HepG2 (cell line): ENCODE results near the gene MSANTD1. TPM values are rescaled to one million over a fixed set of nuclear protein-coding genes. Genes with fewer than 3 reads are reported as not detected.

Experiments used
- ATAC-seq: fragments of 200-7000 bp; cut with Tn5 transposase; 3 replicates; pipeline ENCODE4 v1.9.1; 2020; ENCODE audit warnings: mild to moderate bottlenecking, moderate library complexity
- BruUV-seq: library from RNA; stranded (reverse); fragments of 400-500 nt; replicated peaks from 2 replicates; lab custom pipeline; 2021; lab: Mats Ljungman, UMichigan
- CTCF ChIA-PET: fragments of 300-600 bp; formaldehyde crosslinking; extraction: SDS; loops from one replicate; lab custom pipeline; 2021; ENCODE audit warnings: low total read pairs, inconsistent platforms, low intra/inter-chr PET ratio; lab: Yijun Ruan, JAX
- POLR2A ChIA-PET: fragments of 350-600 bp; sonication (Branson Sonifier 250); formaldehyde crosslinking; loops from one replicate; lab custom pipeline; 2020; ENCODE audit warnings: antibody characterized with exemption, inconsistent platforms; lab: Yijun Ruan, JAX
- DNase-seq: peaks from one replicate; pipeline ENCODE4 v3.0.0-alpha.2; 2015; ENCODE audit warnings: low spot score
- FAIRE-seq: peaks from 3 replicates; lab custom pipeline; 2011; peaks lifted over from hg19 to GRCh38; lab: Jason Lieb, UNC
- H2AFZ ChIP-seq: one replicate; pipeline ENCODE4 v1.6.1; 2011; ENCODE audit warnings: low read length, inconsistent platforms
- H3K27ac ChIP-seq: fragments of 300-600 bp; 3 replicates; pipeline ENCODE4 v1.8.0; 2011; ENCODE audit warnings: mixed run types, mild to moderate bottlenecking, mixed read lengths, low read length, inconsistent platforms; ENCODE audit not compliant: insufficient read depth; ENCODE audit errors: extremely low read length
- H3K27me3 ChIP-seq, 2 experiments: fragments of 200-600 bp in 1 of 2; 2 replicates in 1 of 2; 3 replicates in 1 of 2; pipeline versions ENCODE4 v1.6.0 to v1.8.0; 2011; ENCODE audit warnings: low read length in 2 of 2, mild to moderate bottlenecking in 2 of 2, moderate library complexity in 2 of 2, inconsistent platforms in 1 of 2; ENCODE audit not compliant: insufficient read depth in 2 of 2, control insufficient read depth in 1 of 2
- H3K36me3 ChIP-seq, 2 experiments: fragments of 200-600 bp in 1 of 2; replicated peaks in 1 of 2; 2 replicates in 1 of 2; 3 replicates in 1 of 2; pipeline versions ENCODE4 v1.5.1 to v1.8.0; 2011; ENCODE audit warnings: low read length in 2 of 2, inconsistent platforms in 1 of 2; ENCODE audit not compliant: insufficient read depth in 2 of 2, control insufficient read depth in 1 of 2
- H3K4me1 ChIP-seq: 2 replicates; pipeline ENCODE4 v1.5.1; 2012; ENCODE audit warnings: low read length, inconsistent platforms; ENCODE audit not compliant: insufficient read depth
- H3K4me2 ChIP-seq: 2 replicates; pipeline ENCODE4 v1.6.0; 2011; ENCODE audit warnings: low read depth, low read length, inconsistent platforms
- H3K4me3 ChIP-seq, 3 experiments: fragments of 200-600 bp in 1 of 3; sonication (generic), shearing (Covaris generic) in 1 of 3; replicated peaks in 1 of 3; 2 replicates each; pipeline ENCODE4 v1.5.1; 2011 to 2016; ENCODE audit warnings: low read length in 3 of 3, inconsistent platforms in 2 of 3, low read depth in 2 of 3, mild to moderate bottlenecking in 2 of 3, control low read depth in 1 of 3, mixed read lengths in 1 of 3; ENCODE audit not compliant: insufficient read depth in 1 of 3
- H3K79me2 ChIP-seq: one replicate; pipeline ENCODE4 v1.6.1; 2011; ENCODE audit warnings: low read length, inconsistent platforms; ENCODE audit not compliant: insufficient read depth
- H3K9ac ChIP-seq: 2 replicates; pipeline ENCODE4 v1.6.0; 2011; ENCODE audit warnings: mild to moderate bottlenecking, low read depth, low read length, inconsistent platforms; ENCODE audit not compliant: insufficient read depth
- H3K9me3 ChIP-seq: 2 replicates; pipeline ENCODE4 v1.5.1; 2012; ENCODE audit warnings: mild to moderate bottlenecking, low read length
- H4K20me1 ChIP-seq: 2 replicates; pipeline ENCODE4 v1.6.0; 2011; ENCODE audit warnings: inconsistent platforms, mild to moderate bottlenecking, low read length, moderate library complexity; ENCODE audit not compliant: insufficient read depth
- CREB3 ChIP-seq: sonication (generic); formaldehyde crosslinking; IDR thresholded peaks from 2 replicates; pipeline ENCODE4 v1.5.0; 2020; ENCODE audit warnings: missing genetic modification reagents
- DRAP1 ChIP-seq: IDR thresholded peaks from 2 replicates; pipeline ENCODE4 v1.6.1; 2016; ENCODE audit warnings: missing genetic modification reagents, missing compliant biosample characterization
- FUBP1 ChIP-seq: sonication (generic); formaldehyde crosslinking; IDR thresholded peaks from 2 replicates; pipeline ENCODE4 v1.5.1; 2020; ENCODE audit warnings: missing genetic modification reagents, mild to moderate bottlenecking, borderline replicate concordance
- IKZF4 ChIP-seq: sonication (generic); formaldehyde crosslinking; IDR thresholded peaks from 2 replicates; pipeline ENCODE4 v1.5.1; 2020; ENCODE audit warnings: borderline replicate concordance, mild to moderate bottlenecking, low read depth, missing genetic modification reagents; ENCODE audit errors: not compliant biosample characterization
- KAT2B ChIP-seq: fragments of 150-350 bp; IDR thresholded peaks from 2 replicates; pipeline ENCODE4 v1.6.1; 2014; ENCODE audit warnings: low read depth, low read length, borderline replicate concordance
- KDM5A ChIP-seq: fragments of 200-600 bp; sonication (generic); IDR thresholded peaks from 2 replicates; pipeline ENCODE4 v1.7.0; 2018; ENCODE audit warnings: antibody characterized with exemption, mild to moderate bottlenecking, low read length, borderline replicate concordance
- NBN ChIP-seq: fragments of 450-650 bp; conservative IDR thresholded peaks from 2 replicates; pipeline ENCODE4 v1.6.1; 2017
- SPEN ChIP-seq: sonication (generic); formaldehyde crosslinking; IDR thresholded peaks from 2 replicates; pipeline ENCODE4 v1.5.1; 2020; ENCODE audit warnings: low read depth, mild to moderate bottlenecking, missing genetic modification reagents
- TOPORS ChIP-seq: sonication (generic); formaldehyde crosslinking; IDR thresholded peaks from 2 replicates; pipeline ENCODE4 v1.8.0; 2023; ENCODE audit warnings: mild to moderate bottlenecking, missing genetic modification reagents
- WIZ ChIP-seq: sonication (generic); formaldehyde crosslinking; IDR thresholded peaks from 2 replicates; pipeline ENCODE4 v1.5.1; 2020; ENCODE audit warnings: mild to moderate bottlenecking, missing genetic modification reagents
- ZBTB25 ChIP-seq: IDR thresholded peaks from 2 replicates; pipeline ENCODE4 v1.6.1; 2018; ENCODE audit warnings: missing genetic modification reagents
- ZIK1 ChIP-seq: sonication (generic); formaldehyde crosslinking; IDR thresholded peaks from 2 replicates; pipeline ENCODE4 v1.5.0; 2020; ENCODE audit warnings: mild to moderate bottlenecking, low read depth, missing genetic modification reagents, borderline replicate concordance
- ZNF337 ChIP-seq: sonication (generic); formaldehyde crosslinking; IDR thresholded peaks from 2 replicates; pipeline ENCODE4 v1.5.1; 2020; ENCODE audit warnings: missing genetic modification reagents, low read depth, mild to moderate bottlenecking, borderline replicate concordance
- ZNF574 ChIP-seq: sonication (generic); formaldehyde crosslinking; IDR thresholded peaks from 2 replicates; pipeline ENCODE4 v1.4.0; 2020; ENCODE audit warnings: missing genetic modification reagents
- ZNF775 ChIP-seq: sonication (generic); formaldehyde crosslinking; IDR thresholded peaks from 2 replicates; pipeline ENCODE4 v1.4.0; 2020; ENCODE audit warnings: missing genetic modification reagents, mild to moderate bottlenecking, moderate library complexity, borderline replicate concordance
- WGBS: methylation state at CpG from one replicate; pipeline ENCODE4 v1.1.6; 2017; ENCODE audit warnings: low lambda C conversion rate; 5-methylcytosine and 5-hydroxymethylcytosine counted together
- in situ Hi-C: cut with HindIII; loops from 2 replicates; pipeline ENCODE4 v1.10.0; 2017; ENCODE audit warnings: low pct_unique_long_range_greater_than_20kb; ENCODE audit not compliant: extremely low pct_ligation_motif_present
- intact Hi-C: fragments of 100-400 bp; cut with micrococcal nuclease; formaldehyde crosslinking; loops from one replicate; pipeline ENCODE4 v1.10.0; 2022; ENCODE audit not compliant: unreplicated experiment
- polyA plus RNA-seq, 8 experiments: library from polyadenylated mRNA; depleted of rRNA in 3 of 8; stranded (reverse) in 7 of 8; unstranded in 1 of 8; fragments of >200 nt; fragmentation: Illumina TruSeq in 4 of 8; extraction: Trizol in 4 of 8; gene quantifications; 2 replicates each; pipeline versions ENCODE4 v1.2.1 to v1.2.3, GENCODE V29; 2011 to 2016; ENCODE audit warnings: low read depth in 4 of 8, missing spikeins in 1 of 8, mixed read lengths in 1 of 8; ENCODE audit not compliant: insufficient read depth in 1 of 8
- total RNA-seq, 5 experiments: library from RNA; depleted of rRNA; stranded (reverse); fragments of >200 nt; fragmentation: Illumina TruSeq; extraction: Trizol; gene quantifications; 2 replicates each; pipeline ENCODE4 v1.2.3, GENCODE V29; 2016; ENCODE audit warnings: low read depth in 1 of 5

Gene MSANTD1
- total and polyA plus RNA-seq, 2 of the 13 experiments (the other 11 are each of a cell fraction or from before 2014, with no cell fraction given): 0.22 to 0.40 TPM

- BruUV-seq: no TSS peak
- TF ChIP-seq ZNF775 (CRISPR knock-in tag): no peak
- TF ChIP-seq ZIK1: no peak
- no peak for TF ChIP-seq NBN
- no peak for TF ChIP-seq IKZF4
- TF ChIP-seq ZNF574 (CRISPR knock-in tag): no peak
- TF ChIP-seq TOPORS (CRISPR knock-in tag): no peak
- TF ChIP-seq KDM5A: no peak
- no peak for TF ChIP-seq ZBTB25 (CRISPR knock-in tag)
- no peak for TF ChIP-seq CREB3 (CRISPR knock-in tag)
- no peak for TF ChIP-seq SPEN (CRISPR knock-in tag)
- no peak for TF ChIP-seq DRAP1 (CRISPR knock-in tag)
- no peak for TF ChIP-seq ZNF337 (CRISPR knock-in tag)
- no peak for TF ChIP-seq FUBP1
- no peak for TF ChIP-seq KAT2B
- no peak for TF ChIP-seq WIZ (CRISPR knock-in tag)
Observed at GRCh38 chr4:3262208-3263052, 13.5 kb downstream of the MSANTD1 start.

More at GRCh38 chr4:3262208-3263052, 13.5 kb downstream of the MSANTD1 start:
- peaks cover 3 to 41% of the 10 kb centered on the region in 2 experiments for H3K27me3 ChIP-seq
- ATAC-seq (peak; percentile 15; the same call in 2 of the 3 replicates), DNase-seq (no peak), FAIRE-seq (no peak)
- intact Hi-C loops: loop anchor here (10.0 kb wide), 1 partner anchor 58 kb away; no protein-coding TSS in a partner anchor
- H3K4me3 ChIP-seq: no peak overlapping the region
- in situ Hi-C loops: no loop called here
- no peaks in the 10 kb centered on the region for H4K20me1 ChIP-seq
- H3K79me2 ChIP-seq: no peaks in the 10 kb centered on the region
- H3K4me1 ChIP-seq: peaks cover 5% of the 10 kb centered on the region; the same call in 1 of the 2 replicates
- no peaks in the 10 kb centered on the region for H3K36me3 ChIP-seq
- ChIA-PET CTCF (no interaction called here), POLR2A (no interaction called here)
- H3K27ac ChIP-seq: no peak overlapping the region
- no peak overlapping the region for H2AFZ ChIP-seq
- H3K4me2 ChIP-seq: no peak overlapping the region
- no peak overlapping the region for H3K9ac ChIP-seq
- no peaks in the 10 kb centered on the region for H3K9me3 ChIP-seq
- 58% methylated on average over 18 of the region's 23 CpGs for WGBS
